ENCODE results near the gene ADAMTSL2.

The ADAMTSL2 gene

GRCh38 chr9:133591116-133591910 is 56.8 kb downstream of the ADAMTSL2 start:
- no peaks in the 10 kb centered on the region for H3K27me3 ChIP-seq (ENCODE audit: control insufficient read depth, insufficient read depth, low read length)
- H3K9ac ChIP-seq (ENCODE audit: low read length): no peak overlapping the region
- H3K27ac ChIP-seq (ENCODE audit: low read length): no peak overlapping the region
- no peaks in the 10 kb centered on the region for H3K9me3 ChIP-seq (ENCODE audit: control insufficient read depth, low read depth, low read length)
- no peaks in the 10 kb centered on the region for H3K36me3 ChIP-seq (ENCODE audit: control insufficient read depth, low read depth, low read length)
- H3K4me1 ChIP-seq (ENCODE audit: control insufficient read depth, low read depth, low read length): no peaks in the 10 kb centered on the region
- H3K4me3 ChIP-seq (ENCODE audit: low read length): no peak overlapping the region

GRCh38 chr9:133591985-133592384 is 57.5 kb downstream of the ADAMTSL2 start:
- no peaks in the 10 kb centered on the region for H3K27me3 ChIP-seq (ENCODE audit: control insufficient read depth, insufficient read depth, low read length)
- peaks cover 2% of the 10 kb centered on the region for H3K9me3 ChIP-seq (ENCODE audit: control insufficient read depth, low read depth, low read length)
- H3K36me3 ChIP-seq (ENCODE audit: control insufficient read depth, low read depth, low read length): no peaks in the 10 kb centered on the region
- no peak overlapping the region for H3K4me3 ChIP-seq (ENCODE audit: low read length)
- H3K9ac ChIP-seq (ENCODE audit: low read length): no peak overlapping the region
- no peaks in the 10 kb centered on the region for H3K4me1 ChIP-seq (ENCODE audit: control insufficient read depth, low read depth, low read length)
- H3K27ac ChIP-seq (ENCODE audit: low read length): no peak overlapping the region

- no peak overlapping the region for H3K4me3 ChIP-seq (ENCODE audit: low read length)
- H3K9me3 ChIP-seq (ENCODE audit: control insufficient read depth, low read depth, low read length): peaks cover 8% of the 10 kb centered on the region
- H3K27ac ChIP-seq (ENCODE audit: low read length): no peak overlapping the region
- no peak overlapping the region for H3K9ac ChIP-seq (ENCODE audit: low read length)
- H3K36me3 ChIP-seq (ENCODE audit: control insufficient read depth, low read depth, low read length): no peaks in the 10 kb centered on the region
- H3K4me1 ChIP-seq (ENCODE audit: control insufficient read depth, low read depth, low read length): no peaks in the 10 kb centered on the region
- H3K27me3 ChIP-seq (ENCODE audit: control insufficient read depth, insufficient read depth, low read length): no peaks in the 10 kb centered on the region
Measured at GRCh38 chr9:133592731-133593409, 58.4 kb downstream of the ADAMTSL2 start.

GRCh38 chr9:133593587-133594253 is 59.2 kb downstream of the ADAMTSL2 start:
- H3K27ac ChIP-seq (ENCODE audit: low read length): no peak overlapping the region
- H3K4me3 ChIP-seq (ENCODE audit: low read length): no peak overlapping the region
- no peaks in the 10 kb centered on the region for H3K4me1 ChIP-seq (ENCODE audit: control insufficient read depth, low read depth, low read length)
- H3K9me3 ChIP-seq (ENCODE audit: control insufficient read depth, low read depth, low read length): peaks cover 8% of the 10 kb centered on the region
- H3K9ac ChIP-seq (ENCODE audit: low read length): no peak overlapping the region
- no peaks in the 10 kb centered on the region for H3K36me3 ChIP-seq (ENCODE audit: control insufficient read depth, low read depth, low read length)
- H3K27me3 ChIP-seq (ENCODE audit: control insufficient read depth, insufficient read depth, low read length): no peaks in the 10 kb centered on the region

- Histone ChIP-seq H3K9ac (ENCODE audit: low read length) (no peak overlapping the region), H3K4me1 (ENCODE audit: control insufficient read depth, low read depth, low read length) (no peaks in the 10 kb centered on the region), H3K9me3 (ENCODE audit: control insufficient read depth, low read depth, low read length) (peaks cover 8% of the 10 kb centered on the region), H3K27me3 (ENCODE audit: control insufficient read depth, insufficient read depth, low read length) (no peaks in the 10 kb centered on the region), H3K36me3 (ENCODE audit: control insufficient read depth, low read depth, low read length) (no peaks in the 10 kb centered on the region), H3K27ac (ENCODE audit: low read length) (no peak overlapping the region), H3K4me3 (ENCODE audit: low read length) (no peak overlapping the region)
Measured at GRCh38 chr9:133594310-133594709, 59.8 kb downstream of the ADAMTSL2 start.

- Histone ChIP-seq H3K4me3 (ENCODE audit: low read length) (no peak overlapping the region), H3K27me3 (ENCODE audit: control insufficient read depth, insufficient read depth, low read length) (no peaks in the 10 kb centered on the region), H3K9me3 (ENCODE audit: control insufficient read depth, low read depth, low read length) (peaks cover 8% of the 10 kb centered on the region), H3K27ac (ENCODE audit: low read length) (no peak overlapping the region), H3K4me1 (ENCODE audit: control insufficient read depth, low read depth, low read length) (no peaks in the 10 kb centered on the region), H3K36me3 (ENCODE audit: control insufficient read depth, low read depth, low read length) (no peaks in the 10 kb centered on the region), H3K9ac (ENCODE audit: low read length) (no peak overlapping the region)
Measured at GRCh38 chr9:133595910-133596309, 61.4 kb downstream of the ADAMTSL2 start.

- Histone ChIP-seq H3K27me3 (ENCODE audit: control insufficient read depth, insufficient read depth, low read length) (no peaks in the 10 kb centered on the region), H3K27ac (ENCODE audit: low read length) (no peak overlapping the region), H3K9me3 (ENCODE audit: control insufficient read depth, low read depth, low read length) (peaks cover 8% of the 10 kb centered on the region), H3K36me3 (ENCODE audit: control insufficient read depth, low read depth, low read length) (no peaks in the 10 kb centered on the region), H3K4me1 (ENCODE audit: control insufficient read depth, low read depth, low read length) (no peaks in the 10 kb centered on the region), H3K9ac (ENCODE audit: low read length) (no peak overlapping the region), H3K4me3 (ENCODE audit: low read length) (no peak overlapping the region)
Measured at GRCh38 chr9:133597316-133597957, 62.9 kb downstream of the ADAMTSL2 start.

GRCh38 chr9:133598978-133599377 is 64.5 kb downstream of the ADAMTSL2 start:
- H3K9ac ChIP-seq (ENCODE audit: low read length): no peak overlapping the region
- no peaks in the 10 kb centered on the region for H3K36me3 ChIP-seq (ENCODE audit: control insufficient read depth, low read depth, low read length)
- H3K4me1 ChIP-seq (ENCODE audit: control insufficient read depth, low read depth, low read length): no peaks in the 10 kb centered on the region
- no peak overlapping the region for H3K4me3 ChIP-seq (ENCODE audit: low read length)
- H3K27me3 ChIP-seq (ENCODE audit: control insufficient read depth, insufficient read depth, low read length): no peaks in the 10 kb centered on the region
- H3K9me3 ChIP-seq (ENCODE audit: control insufficient read depth, low read depth, low read length): peaks cover 8% of the 10 kb centered on the region
- H3K27ac ChIP-seq (ENCODE audit: low read length): no peak overlapping the region

GRCh38 chr9:133599470-133600173 is 65.1 kb downstream of the ADAMTSL2 start:
- Histone ChIP-seq H3K9me3 (ENCODE audit: control insufficient read depth, low read depth, low read length) (peaks cover 8% of the 10 kb centered on the region), H3K36me3 (ENCODE audit: control insufficient read depth, low read depth, low read length) (no peaks in the 10 kb centered on the region), H3K27ac (ENCODE audit: low read length) (no peak overlapping the region), H3K9ac (ENCODE audit: low read length) (no peak overlapping the region), H3K4me1 (ENCODE audit: control insufficient read depth, low read depth, low read length) (no peaks in the 10 kb centered on the region), H3K4me3 (ENCODE audit: low read length) (no peak overlapping the region), H3K27me3 (ENCODE audit: control insufficient read depth, insufficient read depth, low read length) (no peaks in the 10 kb centered on the region)

- Histone ChIP-seq H3K4me1 (ENCODE audit: control insufficient read depth, low read depth, low read length) (no peaks in the 10 kb centered on the region), H3K36me3 (ENCODE audit: control insufficient read depth, low read depth, low read length) (no peaks in the 10 kb centered on the region), H3K27ac (ENCODE audit: low read length) (no peak overlapping the region), H3K9me3 (ENCODE audit: control insufficient read depth, low read depth, low read length) (peaks cover 8% of the 10 kb centered on the region), H3K4me3 (ENCODE audit: low read length) (no peak overlapping the region), H3K27me3 (ENCODE audit: control insufficient read depth, insufficient read depth, low read length) (no peaks in the 10 kb centered on the region), H3K9ac (ENCODE audit: low read length) (no peak overlapping the region)
Measured at GRCh38 chr9:133600739-133601138, 66.2 kb downstream of the ADAMTSL2 start.

GRCh38 chr9:133601746-133602145 is 67.2 kb downstream of the ADAMTSL2 start:
- H3K4me1 ChIP-seq (ENCODE audit: control insufficient read depth, low read depth, low read length): no peaks in the 10 kb centered on the region
- H3K27ac ChIP-seq (ENCODE audit: low read length): no peak overlapping the region
- no peak overlapping the region for H3K9ac ChIP-seq (ENCODE audit: low read length)
- no peak overlapping the region for H3K4me3 ChIP-seq (ENCODE audit: low read length)
- peaks cover 8% of the 10 kb centered on the region for H3K9me3 ChIP-seq (ENCODE audit: control insufficient read depth, low read depth, low read length)
- no peaks in the 10 kb centered on the region for H3K36me3 ChIP-seq (ENCODE audit: control insufficient read depth, low read depth, low read length)
- H3K27me3 ChIP-seq (ENCODE audit: control insufficient read depth, insufficient read depth, low read length): peaks cover under 1% of the 10 kb centered on the region
